GM12878 (cell line): ENCODE results near the gene SHROOM2. TPM values are rescaled to one million over a fixed set of nuclear protein-coding genes. Genes with fewer than 3 reads are reported as not detected.
A peak's percentile ranks its signal among the peaks of the same experiment; 100 is the strongest.

ENCODE experiments used
- ASH2L ChIP-seq: fragments of 300-600, 200-600 bp; sonication (generic); IDR thresholded peaks from 2 replicates; pipeline ENCODE4 v1.6.1; 2017; ENCODE audit warnings: low read depth, mild to moderate bottlenecking, borderline replicate concordance
- BRCA1 ChIP-seq: IDR thresholded peaks from 2 replicates; pipeline ENCODE4 v1.6.1; 2011; ENCODE audit warnings: low read depth, low read length, improper control_type of control experiment
- CBX5 ChIP-seq: sonication (generic); IDR thresholded peaks from 2 replicates; pipeline ENCODE4 v1.6.1; 2016; ENCODE audit warnings: low read depth, moderate library complexity, mild to moderate bottlenecking, inconsistent platforms
- CEBPZ ChIP-seq: fragments of 150-350 bp; IDR thresholded peaks from 2 replicates; pipeline ENCODE4 v1.6.1; 2016; ENCODE audit warnings: low read depth, low read length
- CHD1 ChIP-seq: IDR thresholded peaks from 2 replicates; pipeline ENCODE4 v1.6.1; 2012; ENCODE audit warnings: low read depth, low read length, improper control_type of control experiment
- CREM ChIP-seq: IDR thresholded peaks from 2 replicates; pipeline ENCODE4 v1.6.1; 2014; ENCODE audit warnings: antibody characterized with exemption, low read depth
- EED ChIP-seq: sonication (generic); IDR thresholded peaks from 2 replicates; pipeline ENCODE4 v1.6.1; 2016; ENCODE audit warnings: antibody characterized with exemption, low read depth
- HDGF ChIP-seq: fragments of 450-650 bp; IDR thresholded peaks from 2 replicates; pipeline ENCODE4 v1.6.1; 2016; ENCODE audit warnings: antibody characterized with exemption
- HSF1 ChIP-seq: fragments of 150-350 bp; IDR thresholded peaks from 2 replicates; pipeline ENCODE4 v1.6.1; 2014; ENCODE audit warnings: mild to moderate bottlenecking, low read depth, low read length
- JUNB ChIP-seq: IDR thresholded peaks from 2 replicates; pipeline ENCODE4 v1.6.1; 2016; ENCODE audit warnings: antibody characterized with exemption, mild to moderate bottlenecking
- MYC ChIP-seq: IDR thresholded peaks from 2 replicates; pipeline ENCODE4 v1.6.1; 2011; ENCODE audit warnings: mild to moderate bottlenecking, low read length, moderate library complexity, inconsistent platforms; ENCODE audit not compliant: insufficient read depth, insufficient replicate concordance, insufficient read length, severe bottlenecking
- NR2F1 ChIP-seq: fragments of 450-650 bp; conservative IDR thresholded peaks from 2 replicates; pipeline ENCODE4 v1.6.1; 2017; ENCODE audit warnings: mild to moderate bottlenecking
- PKNOX1 ChIP-seq: fragments of 450-650 bp; IDR thresholded peaks from 2 replicates; pipeline ENCODE4 v1.6.1; 2016; ENCODE audit warnings: mild to moderate bottlenecking
- POLR2AphosphoS5 ChIP-seq: IDR thresholded peaks from 2 replicates; pipeline ENCODE4 v1.6.1; 2011; ENCODE audit warnings: mild to moderate bottlenecking, low read length, inconsistent platforms
- RUNX3 ChIP-seq: IDR thresholded peaks from 2 replicates; pipeline ENCODE4 v1.6.1; 2012; ENCODE audit warnings: low read length, inconsistent platforms
- SIX5 ChIP-seq: IDR thresholded peaks from 2 replicates; pipeline ENCODE4 v1.6.1; 2011; ENCODE audit warnings: mild to moderate bottlenecking, low read depth, low read length, moderate library complexity; ENCODE audit not compliant: severe bottlenecking
- SMAD1 ChIP-seq: fragments of 450-650 bp; IDR thresholded peaks from 2 replicates; pipeline ENCODE4 v1.6.1; 2018; ENCODE audit warnings: mild to moderate bottlenecking, low read depth; ENCODE audit not compliant: partially characterized antibody
- SUPT20H ChIP-seq: IDR thresholded peaks from 2 replicates; pipeline ENCODE4 v1.6.1; 2011; ENCODE audit warnings: low read depth, mild to moderate bottlenecking, low read length, moderate library complexity, borderline replicate concordance; ENCODE audit not compliant: control insufficient read depth
- TCF3 ChIP-seq: IDR thresholded peaks from 2 replicates; pipeline ENCODE4 v1.6.1; 2012; ENCODE audit warnings: low read depth, mild to moderate bottlenecking, low read length, borderline replicate concordance; ENCODE audit not compliant: insufficient read depth
- YBX1 ChIP-seq: fragments of 450-650 bp; IDR thresholded peaks from 2 replicates; pipeline ENCODE4 v1.6.1; 2016; ENCODE audit warnings: antibody characterized with exemption
- ZNF622 ChIP-seq: fragments of 450-650 bp; IDR thresholded peaks from 2 replicates; pipeline ENCODE4 v1.6.1; 2017; ENCODE audit warnings: mild to moderate bottlenecking, inconsistent platforms
- ZNF687 ChIP-seq: fragments of 450-650 bp; IDR thresholded peaks from 2 replicates; pipeline ENCODE4 v1.6.1; 2017; ENCODE audit warnings: mild to moderate bottlenecking, moderate library complexity
- polyA plus RNA-seq, 11 experiments: library from polyadenylated mRNA; depleted of rRNA in 4 of 11; unstranded in 6 of 11; stranded (reverse) in 5 of 11; fragments of >200 nt; fragmentation: Nextera tagmentation in 4 of 11; fragmentation: Illumina TruSeq in 1 of 11; extraction: Ambion mirVana in 4 of 11; extraction: Trizol in 1 of 11; gene quantifications; 1 replicate in 1 of 11; 2 replicates in 10 of 11; pipeline versions ENCODE4 v1.2.1 to v1.2.3, GENCODE V29; 2011 to 2016; ENCODE audit warnings: inconsistent platforms in 2 of 11, missing spikeins in 2 of 11, low read depth in 1 of 11
- total RNA-seq, 4 experiments: library from RNA; depleted of rRNA in 3 of 4; stranded (reverse); fragments of >200 nt in 3 of 4; fragmentation: Illumina TruSeq in 1 of 4; extraction: Trizol in 1 of 4; gene quantifications; 2 replicates each; pipeline versions ENCODE4 v1.2.1 to v1.2.3, GENCODE V29; 2013 to 2021

SHROOM2 gene
- total and polyA plus RNA-seq, 10 of the 15 experiments (the other 5 are each of a cell fraction or from before 2014, with no cell fraction given) = under 0.01 to 0.15 (median 0.09) TPM; not detected in 2

GRCh38 chrX:9942086-9942485 is 155.9 kb downstream of the SHROOM2 start (continued):
- TF ChIP-seq CBX5 (peak; percentile 76; the same call in 1 of the 2 replicates), PKNOX1 (peak; percentile 54), YBX1 (no peak), SMAD1 (peak; percentile 28), ZNF622 (no peak), CEBPZ (no peak), EED (peak; percentile 85), MYC (no peak), POLR2AphosphoS5 (peak; percentile 39; the same call in 1 of the 2 replicates), ASH2L (no peak), TCF3 (peak; percentile 98), JUNB (peak; percentile 69), HSF1 (no peak), SUPT20H (no peak), RUNX3 (peak; percentile 98), CREM (peak; percentile 86), SIX5 (no peak), HDGF (no peak), ZNF687 (peak; percentile 30; the same call in 1 of the 2 replicates), BRCA1 (no peak), CHD1 (no peak), NR2F1 (peak; percentile 67)
